ENCODE measurements around the gene KPNA5.

- TF ChIP-seq, protein P1, sequence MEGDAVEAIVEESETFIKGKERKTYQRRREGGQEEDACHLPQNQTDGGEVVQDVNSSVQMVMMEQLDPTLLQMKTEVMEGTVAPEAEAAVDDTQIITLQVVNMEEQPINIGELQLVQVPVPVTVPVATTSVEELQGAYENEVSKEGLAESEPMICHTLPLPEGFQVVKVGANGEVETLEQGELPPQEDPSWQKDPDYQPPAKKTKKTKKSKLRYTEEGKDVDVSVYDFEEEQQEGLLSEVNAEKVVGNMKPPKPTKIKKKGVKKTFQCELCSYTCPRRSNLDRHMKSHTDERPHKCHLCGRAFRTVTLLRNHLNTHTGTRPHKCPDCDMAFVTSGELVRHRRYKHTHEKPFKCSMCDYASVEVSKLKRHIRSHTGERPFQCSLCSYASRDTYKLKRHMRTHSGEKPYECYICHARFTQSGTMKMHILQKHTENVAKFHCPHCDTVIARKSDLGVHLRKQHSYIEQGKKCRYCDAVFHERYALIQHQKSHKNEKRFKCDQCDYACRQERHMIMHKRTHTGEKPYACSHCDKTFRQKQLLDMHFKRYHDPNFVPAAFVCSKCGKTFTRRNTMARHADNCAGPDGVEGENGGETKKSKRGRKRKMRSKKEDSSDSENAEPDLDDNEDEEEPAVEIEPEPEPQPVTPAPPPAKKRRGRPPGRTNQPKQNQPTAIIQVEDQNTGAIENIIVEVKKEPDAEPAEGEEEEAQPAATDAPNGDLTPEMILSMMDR (IDR thresholded peaks at IDR 0.05), result no peak
- TF ChIP-seq POLR2AphosphoS5 (IDR thresholded peaks at IDR 0.05), result no peak
- no peak for TF ChIP-seq EP300 (IDR thresholded peaks at IDR 0.05)
- TF ChIP-seq POLR2A (IDR thresholded peaks at IDR 0.05), result no peak
Observed at GRCh38 chr6:116695401-116695800, 14.4 kb downstream of the KPNA5 start.
